Activated naive CD8-positive, alpha-beta T cell treated with anti-CD3 and anti-CD28 coated beads, Interleukin-2, amount 50 U/mL, for 24 hours (primary cell): ENCODE data around the gene PAK4.
"Not testable (repeated sequence)": the region's sequence is repeated elsewhere in the genome, so short reads cannot be mapped to it uniquely, and the experiment has no call there.

ENCODE experiments used
- ATAC-seq: fragments of 150-1000 bp; cut with Tn5 transposase; one replicate; pipeline ENCODE4 v1.10.0; 2021
- DNase-seq: peaks from one replicate; pipeline ENCODE4 v3.0.0; 2021
- H3K27ac Mint-ChIP-seq: one replicate; pipeline ENCODE4 v1.8.0; 2021; ENCODE audit warnings: mild to moderate bottlenecking, mixed read lengths
- H3K27me3 Mint-ChIP-seq: one replicate; pipeline ENCODE4 v1.8.0; 2021; ENCODE audit warnings: mixed read lengths
- H3K36me3 Mint-ChIP-seq: one replicate; pipeline ENCODE4 v1.8.0; 2021; ENCODE audit warnings: low read depth, mixed read lengths
- H3K4me1 Mint-ChIP-seq: one replicate; pipeline ENCODE4 v1.8.0; 2021; ENCODE audit warnings: mixed read lengths
- H3K4me3 Mint-ChIP-seq: one replicate; pipeline ENCODE4 v1.8.0; 2021; ENCODE audit warnings: mild to moderate bottlenecking, moderate library complexity, mixed read lengths
- H3K9me3 Mint-ChIP-seq: one replicate; pipeline ENCODE4 v1.8.0; 2021; ENCODE audit warnings: mixed read lengths

Gene PAK4

DNA sequence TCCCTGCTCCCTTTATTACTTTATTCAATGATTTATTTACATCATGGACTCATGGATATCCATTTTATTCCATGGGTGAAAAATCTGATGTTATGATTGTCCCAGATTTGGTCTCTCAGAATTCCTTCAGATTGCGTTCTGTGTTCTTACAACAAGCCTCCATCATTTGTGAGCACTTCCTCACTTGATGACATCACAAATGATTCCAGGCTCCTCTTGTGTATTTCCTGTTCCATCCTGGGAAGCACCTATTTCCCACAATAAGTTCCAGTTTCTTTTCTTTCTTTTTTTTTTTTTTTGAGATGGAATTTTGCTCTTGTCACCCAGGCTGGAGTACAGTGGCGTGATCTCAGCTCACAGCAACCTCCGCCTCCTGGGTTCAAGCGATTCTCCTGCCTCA lies 34.7 kb upstream of the PAK4 start:
- DNase-seq (no peak), ATAC-seq (no peak)
- H3K36me3 Mint-ChIP-seq = no peaks in the 10 kb centered on the region
- peaks cover 4% of the 10 kb centered on the region for H3K4me1 Mint-ChIP-seq
- no peak overlapping the region for H3K4me3 Mint-ChIP-seq
- H3K27ac Mint-ChIP-seq = no peak overlapping the region
- peaks cover 22% of the 10 kb centered on the region for H3K27me3 Mint-ChIP-seq
- no peaks in the 10 kb centered on the region for H3K9me3 Mint-ChIP-seq

GRCh38 chr19:39095799-39096540 lies 29.6 kb upstream of the PAK4 start:
- H3K27me3 Mint-ChIP-seq = peaks cover 38% of the 10 kb centered on the region
- H3K9me3 Mint-ChIP-seq, H3K4me1 Mint-ChIP-seq, ATAC-seq, H3K27ac Mint-ChIP-seq, H3K36me3 Mint-ChIP-seq, DNase-seq, H3K4me3 Mint-ChIP-seq: not testable (repeated sequence)

GRCh38 chr19:39097299-39097698 lies 28.3 kb upstream of the PAK4 start:
- ATAC-seq (no peak), DNase-seq (no peak)
- Mint-ChIP-seq H3K27ac (no peak overlapping the region), H3K9me3 (no peaks in the 10 kb centered on the region), H3K27me3 (peaks cover 38% of the 10 kb centered on the region), H3K4me1 (peaks cover 4% of the 10 kb centered on the region), H3K4me3 (no peak overlapping the region), H3K36me3 (no peaks in the 10 kb centered on the region)

DNA sequence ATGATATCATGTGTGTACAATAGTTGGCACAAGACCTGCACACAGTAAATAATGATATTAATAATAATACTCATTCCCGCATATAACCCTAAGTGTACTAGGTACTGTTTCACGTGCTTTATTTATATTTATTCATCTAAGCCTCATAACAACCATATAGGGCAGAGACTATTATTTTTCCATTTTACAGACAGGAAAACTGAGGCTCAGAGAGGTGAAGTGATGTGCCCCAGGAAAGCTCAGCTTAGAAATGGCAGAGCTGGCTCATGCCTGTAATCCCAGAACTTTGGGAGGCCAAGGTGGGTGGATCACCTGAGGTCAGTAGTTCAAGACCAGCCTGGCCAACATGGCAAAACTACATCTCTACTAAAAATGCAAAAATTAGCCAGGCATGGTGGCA lies 27.9 kb upstream of the PAK4 start:
- H3K27me3 Mint-ChIP-seq = peaks cover 38% of the 10 kb centered on the region
- peaks cover 4% of the 10 kb centered on the region for H3K4me1 Mint-ChIP-seq
- no peak overlapping the region for H3K27ac Mint-ChIP-seq
- no peak for ATAC-seq
- no peaks in the 10 kb centered on the region for H3K9me3 Mint-ChIP-seq
- no peak overlapping the region for H3K4me3 Mint-ChIP-seq
- H3K36me3 Mint-ChIP-seq = no peaks in the 10 kb centered on the region
- DNase-seq = no peak

GRCh38 chr19:39098365-39099269 lies 27.0 kb upstream of the PAK4 start:
- ATAC-seq = no peak
- Mint-ChIP-seq H3K27ac (no peak overlapping the region), H3K9me3 (no peaks in the 10 kb centered on the region), H3K36me3 (no peaks in the 10 kb centered on the region), H3K27me3 (peaks cover 33% of the 10 kb centered on the region), H3K4me1 (peaks cover 3% of the 10 kb centered on the region), H3K4me3 (no peak overlapping the region)
- no peak for DNase-seq

GRCh38 chr19:39099341-39099740 lies 26.2 kb upstream of the PAK4 start:
- DNase-seq = no peak
- Mint-ChIP-seq H3K36me3 (no peaks in the 10 kb centered on the region), H3K4me3 (no peak overlapping the region), H3K4me1 (no peaks in the 10 kb centered on the region), H3K27ac (no peak overlapping the region), H3K9me3 (no peaks in the 10 kb centered on the region), H3K27me3 (peaks cover 28% of the 10 kb centered on the region)
- no peak for ATAC-seq

- Mint-ChIP-seq H3K9me3 (no peaks in the 10 kb centered on the region), H3K36me3 (no peaks in the 10 kb centered on the region), H3K4me3 (no peak overlapping the region), H3K27me3 (peaks cover 21% of the 10 kb centered on the region), H3K27ac (no peak overlapping the region), H3K4me1 (no peaks in the 10 kb centered on the region)
- DNase-seq (no peak), ATAC-seq (no peak)
These were observed 25.0 kb upstream of the PAK4 start for GRCh38 chr19:39100500-39101166.

- H3K4me3 Mint-ChIP-seq = no peak overlapping the region
- H3K27me3 Mint-ChIP-seq = peaks cover 7% of the 10 kb centered on the region
- H3K9me3 Mint-ChIP-seq = no peaks in the 10 kb centered on the region
- H3K4me1 Mint-ChIP-seq = no peaks in the 10 kb centered on the region
- H3K36me3 Mint-ChIP-seq = no peaks in the 10 kb centered on the region
- no peak for ATAC-seq
- no peak overlapping the region for H3K27ac Mint-ChIP-seq
- no peak for DNase-seq
These were observed 22.4 kb upstream of the PAK4 start for GRCh38 chr19:39103151-39103550.

DNA sequence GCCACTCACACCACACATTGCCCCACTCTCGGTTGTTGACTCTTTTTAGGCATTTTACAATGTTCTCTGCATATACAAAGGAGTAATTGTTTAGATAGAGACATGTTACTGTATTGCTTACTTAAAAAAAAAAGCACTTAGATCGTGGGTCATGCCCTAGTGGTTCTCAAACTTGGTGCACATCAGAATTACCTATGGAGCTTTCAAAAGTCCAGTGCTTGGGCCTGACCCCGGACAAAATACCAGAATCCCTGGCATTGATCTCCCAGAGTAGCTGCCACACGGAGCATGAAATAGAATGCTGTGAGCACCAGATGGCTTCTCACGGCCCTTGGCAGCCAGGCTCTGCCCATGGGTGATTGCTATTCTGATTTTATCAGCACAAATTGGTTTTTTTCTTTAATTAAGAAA lies 21.4 kb upstream of the PAK4 start:
- ATAC-seq = no peak

GRCh38 chr19:39106194-39106593 lies 19.4 kb upstream of the PAK4 start:
- Mint-ChIP-seq H3K36me3 (no peaks in the 10 kb centered on the region), H3K4me3 (no peak overlapping the region), H3K27me3 (peaks cover 3% of the 10 kb centered on the region), H3K27ac (no peak overlapping the region), H3K9me3 (no peaks in the 10 kb centered on the region), H3K4me1 (no peaks in the 10 kb centered on the region)
- DNase-seq (no peak), ATAC-seq (no peak)

More for the DNA sequence above, 21.4 kb upstream of the PAK4 start:
- Mint-ChIP-seq H3K27ac (no peak overlapping the region), H3K4me3 (no peak overlapping the region), H3K27me3 (peaks cover 3% of the 10 kb centered on the region), H3K4me1 (no peaks in the 10 kb centered on the region), H3K9me3 (no peaks in the 10 kb centered on the region), H3K36me3 (no peaks in the 10 kb centered on the region)
- DNase-seq = no peak

DNA sequence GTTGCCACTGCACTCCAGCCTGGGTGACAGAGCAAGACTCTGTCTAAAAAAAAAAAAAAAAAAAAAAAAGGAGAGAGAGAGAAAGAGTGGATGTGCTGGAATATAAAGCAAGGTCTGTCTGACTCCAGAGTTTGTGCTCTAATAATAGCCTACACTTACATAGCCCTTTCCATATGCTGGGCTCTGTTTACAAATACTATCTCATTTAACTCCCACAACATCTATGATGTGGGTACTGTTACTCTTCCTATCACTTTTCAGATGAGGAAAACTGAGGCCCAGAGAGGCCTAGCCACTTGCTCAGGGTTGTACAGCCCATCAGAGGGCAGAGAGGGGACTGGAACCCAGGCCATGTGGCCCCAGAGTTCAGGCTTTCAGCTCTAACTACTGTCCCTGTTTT lies 15.9 kb upstream of the PAK4 start:
- DNase-seq (no peak), ATAC-seq (no peak)
- Mint-ChIP-seq H3K27me3 (peaks cover 6% of the 10 kb centered on the region), H3K36me3 (no peaks in the 10 kb centered on the region), H3K4me3 (no peak overlapping the region), H3K27ac (no peak overlapping the region), H3K9me3 (no peaks in the 10 kb centered on the region), H3K4me1 (no peaks in the 10 kb centered on the region)

DNA sequence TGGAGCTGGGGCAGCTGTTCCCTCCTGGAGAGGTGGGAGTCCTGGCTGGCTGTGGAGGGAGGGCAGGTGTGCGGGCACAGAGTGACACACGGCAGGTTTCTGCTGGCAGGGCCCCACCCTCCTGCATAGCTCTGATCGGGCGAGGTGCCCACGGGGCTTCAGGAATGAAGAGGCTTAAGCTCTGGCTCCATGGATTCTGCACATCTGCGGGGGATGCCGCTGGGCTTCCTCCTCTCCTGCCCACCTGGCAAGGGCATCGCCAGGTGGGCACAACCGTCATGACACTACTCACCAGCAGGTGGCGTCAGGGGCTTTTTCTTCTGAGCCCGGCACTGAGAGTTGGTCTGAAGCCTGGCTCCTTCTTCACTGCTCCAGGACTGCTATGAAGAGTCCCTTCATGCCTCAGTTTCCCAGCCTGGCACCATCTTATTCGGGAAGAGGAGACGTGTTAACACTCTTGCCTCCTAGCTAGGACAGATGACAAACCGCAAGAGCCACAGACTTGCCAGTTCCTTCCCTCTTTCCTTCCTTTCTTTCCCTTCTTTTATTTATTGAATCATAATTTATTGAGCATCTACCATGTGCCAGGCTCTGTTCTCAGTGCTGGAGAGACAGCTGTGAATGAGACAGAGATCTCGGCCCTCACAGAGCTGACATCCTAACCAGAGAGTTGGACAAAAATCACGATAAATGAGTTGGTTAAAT lies 15.2 kb upstream of the PAK4 start:
- Mint-ChIP-seq H3K4me1 (no peaks in the 10 kb centered on the region), H3K9me3 (no peaks in the 10 kb centered on the region), H3K27ac (no peak overlapping the region), H3K27me3 (peaks cover 6% of the 10 kb centered on the region), H3K4me3 (no peak overlapping the region), H3K36me3 (no peaks in the 10 kb centered on the region)
- ATAC-seq (peak; percentile 69), DNase-seq (peak; percentile 83)

DNA sequence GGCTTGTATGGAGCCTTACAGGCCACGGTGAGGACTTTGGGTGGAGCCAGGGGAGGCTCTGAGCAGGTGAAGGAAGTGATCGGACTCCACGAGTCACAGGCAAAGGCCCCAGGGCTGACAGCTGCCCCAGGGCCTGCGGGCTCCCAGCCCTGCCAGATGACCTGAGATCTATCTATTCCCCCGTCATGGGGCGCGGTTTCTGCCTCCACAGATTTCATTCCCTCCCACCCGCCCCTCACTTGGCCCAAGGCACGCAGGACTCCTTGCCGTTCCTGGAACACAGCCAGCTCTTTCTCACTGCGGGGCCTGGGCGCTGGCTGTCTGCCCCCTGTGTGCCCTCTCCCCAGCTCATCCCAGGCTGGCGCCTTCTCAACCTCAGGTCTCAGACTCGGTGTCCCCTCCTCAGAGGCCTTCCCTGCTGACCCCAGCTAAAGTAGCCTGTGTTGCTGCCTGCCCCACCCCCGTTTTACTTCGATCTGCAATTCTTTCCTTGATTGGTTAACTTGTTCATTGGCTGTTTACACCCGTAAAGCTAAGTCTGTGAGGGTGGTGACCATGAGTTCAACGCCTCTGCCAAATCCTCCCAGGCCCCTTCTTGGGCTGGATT lies 13.9 kb upstream of the PAK4 start:
- Mint-ChIP-seq H3K36me3 (no peaks in the 10 kb centered on the region), H3K27me3 (peaks cover 6% of the 10 kb centered on the region), H3K9me3 (no peaks in the 10 kb centered on the region), H3K27ac (no peak overlapping the region), H3K4me3 (no peak overlapping the region), H3K4me1 (no peaks in the 10 kb centered on the region)
- ATAC-seq = no peak
- DNase-seq = no peak

GRCh38 chr19:39112338-39112890 lies 13.2 kb upstream of the PAK4 start:
- no peaks in the 10 kb centered on the region for H3K4me1 Mint-ChIP-seq
- ATAC-seq (no peak), DNase-seq (no peak)
- no peaks in the 10 kb centered on the region for H3K36me3 Mint-ChIP-seq
- H3K4me3 Mint-ChIP-seq = no peak overlapping the region
- H3K9me3 Mint-ChIP-seq = no peaks in the 10 kb centered on the region
- peaks cover 6% of the 10 kb centered on the region for H3K27me3 Mint-ChIP-seq
- H3K27ac Mint-ChIP-seq = no peak overlapping the region
